ENCODE data around the gene FOSB. TPM values are rescaled to one million over a fixed set of nuclear protein-coding genes. Genes with fewer than 3 reads are reported as not detected.
A peak's percentile ranks its signal among the peaks of the same experiment; 100 is the strongest.

Gene FOSB
- total RNA-seq, 1 experiment from 2014 or later = 1.6 TPM

DNA sequence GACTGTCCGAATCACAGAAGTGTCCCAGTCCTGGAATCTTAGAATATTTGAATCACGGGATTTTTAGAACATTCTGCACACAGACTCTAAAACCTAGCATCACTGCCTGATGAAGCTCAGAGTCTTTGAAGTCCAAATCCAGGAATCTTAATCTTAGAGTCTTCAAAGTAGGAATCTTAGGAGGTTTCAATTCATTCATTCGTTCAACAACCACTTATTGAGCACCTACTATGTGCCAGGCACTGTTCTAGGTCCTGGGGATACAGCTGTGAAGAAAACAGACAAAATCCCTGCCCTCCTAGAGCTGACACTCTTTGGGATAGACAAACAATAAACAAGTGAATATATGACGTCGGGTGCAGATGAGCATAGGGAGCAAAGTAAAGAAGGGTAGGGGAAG is 27.4 kb downstream of the FOSB start:
- no peak for DNase-seq
- Histone ChIP-seq H3K27me3 (ENCODE audit: control insufficient read depth, insufficient read depth, low read length) (peaks cover 28% of the 10 kb centered on the region), H3K36me3 (replicated peaks; ENCODE audit: control insufficient read depth, insufficient read depth, low read length) (no peaks in the 10 kb centered on the region; the same call in none of the 2 replicates), H3K4me3 (ENCODE audit: insufficient read depth, low read depth, low read length) (no peak overlapping the region)

DNA sequence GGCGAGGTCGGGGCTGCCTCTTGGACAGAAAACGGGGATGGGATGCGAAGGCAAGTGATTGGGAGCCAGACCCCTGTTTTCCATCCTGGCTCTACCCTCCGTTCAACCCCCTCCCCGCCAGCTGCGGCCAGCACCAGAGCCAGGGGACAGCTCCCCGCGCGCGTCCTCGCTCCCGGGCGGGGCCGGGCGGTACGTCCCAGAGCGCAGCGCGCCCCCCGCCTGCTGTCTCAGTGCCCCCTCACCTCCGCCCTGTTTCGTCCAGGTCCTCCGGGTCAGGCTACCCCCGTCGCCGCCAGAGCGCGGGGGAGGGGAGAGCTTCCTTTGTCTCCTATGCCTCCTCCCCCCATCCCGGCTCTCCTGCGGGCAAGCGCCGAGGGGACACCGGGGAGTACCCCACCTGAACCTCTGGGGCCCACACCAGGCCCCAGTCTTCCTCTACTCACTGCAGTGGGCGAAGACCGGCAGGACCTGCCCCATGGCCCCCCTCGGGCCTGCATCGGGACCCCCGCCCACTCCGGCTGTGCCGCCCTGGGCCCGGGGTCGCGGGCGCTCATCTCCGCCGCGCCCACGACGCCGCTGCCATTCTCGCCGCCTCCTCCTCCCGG is 28.7 kb downstream of the FOSB start:
- Histone ChIP-seq H3K4me3 (ENCODE audit: insufficient read depth, low read depth, low read length) (peak overlapping the region; percentile 78), H3K27me3 (ENCODE audit: control insufficient read depth, insufficient read depth, low read length) (peaks cover 28% of the 10 kb centered on the region)
- DNase-seq = peak; percentile 95

DNA sequence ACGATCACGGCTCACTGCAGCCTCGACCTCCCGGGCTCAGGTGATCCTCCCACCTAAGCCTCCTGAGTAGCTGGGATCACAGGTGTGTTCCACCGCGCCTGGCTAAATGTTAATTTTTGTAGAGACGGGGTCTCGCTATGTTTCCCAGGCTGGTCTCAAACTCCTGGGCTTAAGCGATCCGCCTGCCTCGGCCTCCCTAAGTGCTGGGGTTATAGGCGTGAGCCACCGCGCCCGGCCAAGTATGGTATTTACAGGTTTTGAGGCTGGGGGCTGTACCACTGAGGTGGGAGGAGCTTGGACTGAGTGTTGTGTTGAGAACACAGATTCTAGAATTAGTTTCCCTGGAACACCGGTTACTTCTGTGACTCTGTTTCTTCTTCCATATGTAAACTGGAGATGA is 30.0 kb downstream of the FOSB start:
- peak; percentile 63 for DNase-seq
- Histone ChIP-seq H3K4me3 (ENCODE audit: insufficient read depth, low read depth, low read length) (no peak overlapping the region; the same call in 1 of the 2 replicates), H3K36me3 (replicated peaks; ENCODE audit: control insufficient read depth, insufficient read depth, low read length) (no peaks in the 10 kb centered on the region; the same call in none of the 2 replicates), H3K27me3 (ENCODE audit: control insufficient read depth, insufficient read depth, low read length) (peaks cover 28% of the 10 kb centered on the region)

More for the DNA sequence above, 28.7 kb downstream of the FOSB start:
- no peaks in the 10 kb centered on the region; the same call in none of the 2 replicates for H3K36me3 ChIP-seq (replicated peaks; ENCODE audit: control insufficient read depth, insufficient read depth, low read length)

DNA sequence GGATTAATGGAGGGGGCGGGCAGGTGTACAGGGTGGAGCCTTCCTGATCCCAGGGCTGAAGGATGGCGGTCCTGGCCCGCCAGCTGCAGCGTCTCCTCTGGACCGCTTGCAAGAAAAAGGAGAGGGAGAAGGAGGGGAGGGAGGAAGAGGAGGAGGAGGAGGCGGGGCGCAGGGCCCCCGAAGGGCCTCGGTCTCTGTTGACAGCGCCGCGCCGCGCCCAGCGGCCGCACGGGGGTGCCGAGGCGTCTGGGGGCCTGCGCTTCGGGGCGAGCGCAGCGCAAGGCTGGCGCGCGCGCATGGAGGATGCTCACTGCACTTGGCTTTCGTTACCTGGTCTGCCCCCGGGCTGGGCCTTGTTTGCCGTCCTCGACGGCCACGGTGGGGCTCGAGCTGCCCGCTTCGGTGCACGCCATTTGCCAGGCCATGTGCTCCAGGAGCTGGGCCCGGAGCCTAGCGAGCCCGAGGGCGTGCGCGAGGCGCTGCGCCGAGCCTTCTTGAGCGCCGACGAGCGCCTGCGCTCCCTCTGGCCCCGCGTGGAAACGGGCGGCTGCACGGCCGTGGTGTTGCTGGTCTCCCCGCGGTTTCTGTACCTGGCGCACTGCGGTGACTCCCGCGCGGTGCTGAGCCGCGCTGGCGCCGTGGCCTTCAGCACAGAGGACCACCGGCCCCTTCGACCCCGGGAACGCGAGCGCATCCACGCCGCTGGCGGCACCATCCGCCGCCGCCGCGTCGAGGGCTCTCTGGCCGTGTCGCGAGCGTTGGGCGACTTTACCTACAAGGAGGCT is 30.8 kb downstream of the FOSB start, which contains the start of gene PPM1N:
PPM1N (plus strand) TSS at position 33 of the 785 bp plus-strand sequence; CDS start at position 63, 30 bp downstream.
- Histone ChIP-seq H3K36me3 (replicated peaks; ENCODE audit: control insufficient read depth, insufficient read depth, low read length) (no peaks in the 10 kb centered on the region; the same call in none of the 2 replicates), H3K4me3 (ENCODE audit: insufficient read depth, low read depth, low read length) (peak within 1 kb of the TSS; percentile 54), H3K27me3 (ENCODE audit: control insufficient read depth, insufficient read depth, low read length) (peaks cover 28% of the 10 kb centered on the region)
- DNase-seq = peak; percentile 89

DNA sequence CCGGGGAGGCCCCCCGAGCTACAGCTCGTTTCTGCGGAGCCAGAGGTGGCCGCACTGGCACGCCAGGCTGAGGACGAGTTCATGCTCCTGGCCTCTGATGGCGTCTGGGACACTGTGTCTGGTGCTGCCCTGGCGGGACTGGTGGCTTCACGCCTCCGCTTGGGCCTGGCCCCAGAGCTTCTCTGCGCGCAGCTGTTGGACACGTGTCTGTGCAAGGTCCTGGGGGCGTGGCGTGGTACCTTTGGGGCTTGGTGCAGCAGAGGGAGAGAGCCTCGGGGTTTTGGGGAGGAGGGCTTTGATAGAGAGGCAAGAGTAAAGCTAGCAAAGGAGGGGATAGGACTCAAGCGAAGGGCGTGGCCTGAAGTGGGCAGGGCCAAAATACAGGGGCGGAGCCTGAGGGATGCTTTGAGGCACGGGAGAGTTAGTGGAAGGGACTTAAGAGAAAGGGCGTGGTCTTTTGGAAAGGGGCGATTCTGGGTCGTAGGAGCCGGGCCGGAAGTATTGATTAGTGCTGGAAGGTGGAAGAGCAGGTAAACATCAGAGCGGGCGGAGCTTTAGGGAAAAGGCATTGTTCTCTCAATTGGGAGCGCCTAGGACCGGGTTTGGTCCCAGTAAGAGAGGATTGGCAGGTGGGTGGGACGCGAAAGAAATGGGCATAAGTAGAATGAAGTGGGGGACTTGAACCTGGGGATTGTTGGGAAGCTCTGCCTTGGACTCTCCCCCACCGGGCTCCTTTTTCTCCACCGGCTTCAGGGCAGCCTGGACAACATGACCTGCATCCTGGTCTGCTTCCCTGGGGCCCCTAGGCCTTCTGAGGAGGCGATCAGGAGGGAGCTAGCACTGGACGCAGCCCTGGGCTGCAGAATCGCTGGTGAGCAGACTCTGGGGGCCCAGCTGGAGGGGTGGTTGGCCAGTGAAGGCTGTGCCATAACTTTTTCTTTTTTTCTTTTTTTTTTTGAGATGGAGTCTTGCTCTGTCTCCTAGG is 31.7 kb downstream of the FOSB start:
- peak; percentile 91 for DNase-seq

DNA sequence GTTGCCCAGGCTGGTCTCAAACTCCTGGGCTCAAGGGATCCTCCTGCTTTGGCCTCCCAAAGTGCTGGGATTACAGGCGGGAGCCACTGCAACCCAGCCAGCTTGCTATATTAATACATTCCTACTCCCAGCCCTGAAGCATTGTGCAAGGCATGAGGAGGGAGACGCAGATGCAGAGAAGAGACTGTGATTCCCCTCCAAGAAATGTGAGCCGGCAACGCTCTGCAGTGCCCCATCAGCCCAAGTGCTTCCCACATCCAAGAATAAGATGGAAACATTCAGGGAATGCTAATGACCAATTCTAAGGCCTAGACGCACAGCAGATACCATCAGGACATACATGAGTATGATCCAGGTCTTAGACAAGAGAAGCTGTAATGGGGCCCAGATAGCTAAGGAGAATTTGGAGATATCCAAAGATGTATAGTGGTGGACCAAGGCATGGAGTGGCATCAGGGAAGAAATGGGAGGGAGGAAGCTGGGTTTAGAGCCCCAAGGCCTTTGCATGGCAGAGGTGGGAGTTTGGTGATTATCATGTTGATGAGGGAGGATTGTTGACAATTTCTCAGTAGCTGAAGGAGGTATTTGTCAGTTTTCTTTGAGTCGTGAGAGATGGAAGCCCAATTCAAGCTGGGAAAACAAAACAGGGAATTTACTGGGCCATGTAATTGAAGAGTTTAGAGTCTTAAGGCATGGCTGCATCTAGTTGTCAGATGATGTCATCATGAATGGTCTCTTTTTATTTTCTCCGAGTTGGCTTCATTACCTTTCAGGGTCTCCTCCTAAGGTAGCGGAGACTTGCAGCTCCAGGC is 33.3 kb downstream of the FOSB start:
- no peaks in the 10 kb centered on the region for H3K36me3 ChIP-seq (replicated peaks; ENCODE audit: control insufficient read depth, insufficient read depth, low read length)
- no peak overlapping the region for H3K4me3 ChIP-seq (ENCODE audit: insufficient read depth, low read depth, low read length)
- no peak for DNase-seq

More for the DNA sequence above, 31.7 kb downstream of the FOSB start:
- H3K36me3 ChIP-seq (replicated peaks; ENCODE audit: control insufficient read depth, insufficient read depth, low read length) = no peaks in the 10 kb centered on the region
- H3K27me3 ChIP-seq (ENCODE audit: control insufficient read depth, insufficient read depth, low read length) = peaks cover 28% of the 10 kb centered on the region
- peak overlapping the region; percentile 54 for H3K4me3 ChIP-seq (ENCODE audit: insufficient read depth, low read depth, low read length)

DNA sequence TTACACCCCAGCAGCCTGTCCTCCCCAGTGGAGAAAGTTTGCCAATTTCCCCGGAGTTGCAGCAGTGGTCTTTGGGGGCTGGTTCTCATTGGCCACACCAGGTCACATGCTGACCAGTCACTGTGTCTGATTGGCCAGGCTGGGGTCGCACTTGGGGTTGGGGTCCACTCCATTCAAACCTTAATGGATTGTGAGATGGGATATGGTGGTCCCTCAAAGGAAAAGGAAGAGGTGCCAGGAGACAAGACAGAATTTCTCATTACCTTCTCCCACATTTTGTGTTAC is 33.9 kb downstream of the FOSB start:
- no peaks in the 10 kb centered on the region for H3K36me3 ChIP-seq (replicated peaks; ENCODE audit: control insufficient read depth, insufficient read depth, low read length)
- no peak for DNase-seq
- peaks cover 23% of the 10 kb centered on the region for H3K27me3 ChIP-seq (ENCODE audit: control insufficient read depth, insufficient read depth, low read length)
- no peak overlapping the region for H3K4me3 ChIP-seq (ENCODE audit: insufficient read depth, low read depth, low read length)

More for the DNA sequence above, 33.3 kb downstream of the FOSB start:
- peaks cover 24% of the 10 kb centered on the region for H3K27me3 ChIP-seq (ENCODE audit: control insufficient read depth, insufficient read depth, low read length)

DNA sequence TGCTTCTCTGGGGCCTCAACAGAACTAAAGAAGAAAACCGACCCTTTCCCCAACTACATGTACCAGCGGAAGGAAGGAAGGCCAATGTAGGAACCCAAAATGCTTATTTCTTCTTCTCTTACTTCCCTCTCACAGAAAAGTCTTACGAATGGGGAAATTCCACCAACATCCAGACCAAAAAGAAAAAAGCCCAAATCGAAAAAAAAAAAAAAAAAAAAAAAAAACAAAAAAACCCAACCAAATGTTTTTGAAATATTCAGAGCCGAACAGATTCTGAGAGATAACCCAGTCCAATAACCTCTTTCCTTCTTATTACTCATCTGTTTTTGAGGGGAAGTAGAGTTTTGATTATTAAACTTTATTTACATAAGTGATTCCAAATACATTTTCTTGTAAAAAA is 34.3 kb downstream of the FOSB start:
- no peak overlapping the region for H3K4me3 ChIP-seq (ENCODE audit: insufficient read depth, low read depth, low read length)
- DNase-seq = no peak
- peaks cover 23% of the 10 kb centered on the region for H3K27me3 ChIP-seq (ENCODE audit: control insufficient read depth, insufficient read depth, low read length)
- no peaks in the 10 kb centered on the region for H3K36me3 ChIP-seq (replicated peaks; ENCODE audit: control insufficient read depth, insufficient read depth, low read length)

DNA sequence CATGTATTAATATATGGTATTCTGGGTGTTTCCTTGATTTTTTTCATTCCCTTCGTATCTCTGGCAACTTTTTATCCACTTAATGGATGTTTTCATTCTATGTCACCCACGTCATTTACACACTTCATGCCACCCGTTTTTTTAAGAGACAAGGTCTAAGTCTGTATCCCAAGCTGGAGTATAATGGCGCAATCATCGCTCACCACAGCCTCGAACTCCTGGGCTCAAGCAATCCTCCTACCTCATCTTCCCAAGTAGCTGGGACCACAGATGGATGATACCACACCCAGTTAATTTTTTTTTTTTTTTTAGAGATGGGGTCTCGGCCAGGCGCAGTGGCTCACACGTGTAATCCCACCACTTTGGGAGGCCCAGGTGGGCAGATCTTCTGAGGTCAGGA is 36.1 kb downstream of the FOSB start:
- H3K4me3 ChIP-seq (ENCODE audit: insufficient read depth, low read depth, low read length) = no peak overlapping the region
- peaks cover 7% of the 10 kb centered on the region for H3K27me3 ChIP-seq (ENCODE audit: control insufficient read depth, insufficient read depth, low read length)
- no peaks in the 10 kb centered on the region for H3K36me3 ChIP-seq (replicated peaks; ENCODE audit: control insufficient read depth, insufficient read depth, low read length)
- no peak for DNase-seq

DNA sequence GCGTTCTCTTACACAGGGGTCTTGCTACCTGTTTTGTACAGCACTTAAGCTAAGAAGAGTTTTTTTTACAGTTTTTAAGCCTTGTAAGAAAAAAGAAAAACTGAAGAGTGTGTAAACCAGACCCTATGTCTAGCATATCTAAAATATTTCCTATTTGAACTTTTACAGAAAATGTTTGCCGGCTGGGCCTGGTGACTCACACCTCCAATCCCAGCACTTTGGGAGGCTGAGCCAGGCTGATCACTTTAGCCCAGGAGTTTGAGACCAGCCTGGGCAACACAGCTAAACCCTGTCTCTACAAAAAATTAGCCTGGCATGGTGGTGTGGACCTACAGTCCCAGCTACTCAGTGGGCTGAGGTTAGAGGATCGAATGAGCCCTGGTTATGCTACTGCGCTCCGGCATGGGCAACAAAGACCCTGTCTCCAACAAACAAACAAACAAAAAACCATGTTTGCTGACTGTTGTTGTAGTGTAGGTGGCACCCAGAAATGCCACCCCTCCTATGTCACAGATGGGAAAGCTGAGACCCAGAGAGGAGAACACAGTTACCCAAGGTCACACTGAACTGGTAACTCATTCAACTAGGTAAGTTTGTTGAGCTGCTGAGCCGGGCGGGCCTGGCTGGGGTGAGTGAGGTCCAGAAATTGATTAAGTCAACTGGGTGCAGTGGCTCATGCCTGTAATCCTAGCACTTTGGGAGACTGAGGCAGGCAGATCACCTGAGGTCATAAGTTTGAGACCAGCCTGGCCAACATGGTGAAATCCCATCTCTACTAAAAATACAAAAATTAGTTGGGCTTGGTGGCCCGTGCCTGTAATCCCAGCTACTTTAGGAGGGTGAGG is 37.6 kb downstream of the FOSB start:
- no peaks in the 10 kb centered on the region for H3K36me3 ChIP-seq (replicated peaks; ENCODE audit: control insufficient read depth, insufficient read depth, low read length)
- no peak for DNase-seq
- no peak overlapping the region for H3K4me3 ChIP-seq (ENCODE audit: insufficient read depth, low read depth, low read length)
- H3K27me3 ChIP-seq (ENCODE audit: control insufficient read depth, insufficient read depth, low read length) = no peaks in the 10 kb centered on the region; the same call in 1 of the 2 replicates

DNA sequence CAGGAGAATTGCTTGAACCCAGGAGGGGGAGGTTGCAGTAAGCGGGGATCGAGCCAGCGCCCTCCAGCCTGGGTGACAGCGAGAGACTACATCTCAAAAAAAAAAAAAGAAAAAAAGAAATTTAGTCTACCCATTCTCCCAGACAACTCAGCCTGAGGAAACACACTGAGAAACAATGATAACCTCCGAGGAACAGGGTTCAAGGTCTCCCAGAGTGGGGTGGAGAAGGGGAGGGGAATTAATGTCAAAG is 38.1 kb downstream of the FOSB start:
- Histone ChIP-seq H3K27me3 (ENCODE audit: control insufficient read depth, insufficient read depth, low read length) (no peaks in the 10 kb centered on the region; the same call in 1 of the 2 replicates), H3K4me3 (ENCODE audit: insufficient read depth, low read depth, low read length) (peak overlapping the region; percentile 90; the same call in 1 of the 2 replicates), H3K36me3 (replicated peaks; ENCODE audit: control insufficient read depth, insufficient read depth, low read length) (no peaks in the 10 kb centered on the region)
- no peak for DNase-seq

DNA sequence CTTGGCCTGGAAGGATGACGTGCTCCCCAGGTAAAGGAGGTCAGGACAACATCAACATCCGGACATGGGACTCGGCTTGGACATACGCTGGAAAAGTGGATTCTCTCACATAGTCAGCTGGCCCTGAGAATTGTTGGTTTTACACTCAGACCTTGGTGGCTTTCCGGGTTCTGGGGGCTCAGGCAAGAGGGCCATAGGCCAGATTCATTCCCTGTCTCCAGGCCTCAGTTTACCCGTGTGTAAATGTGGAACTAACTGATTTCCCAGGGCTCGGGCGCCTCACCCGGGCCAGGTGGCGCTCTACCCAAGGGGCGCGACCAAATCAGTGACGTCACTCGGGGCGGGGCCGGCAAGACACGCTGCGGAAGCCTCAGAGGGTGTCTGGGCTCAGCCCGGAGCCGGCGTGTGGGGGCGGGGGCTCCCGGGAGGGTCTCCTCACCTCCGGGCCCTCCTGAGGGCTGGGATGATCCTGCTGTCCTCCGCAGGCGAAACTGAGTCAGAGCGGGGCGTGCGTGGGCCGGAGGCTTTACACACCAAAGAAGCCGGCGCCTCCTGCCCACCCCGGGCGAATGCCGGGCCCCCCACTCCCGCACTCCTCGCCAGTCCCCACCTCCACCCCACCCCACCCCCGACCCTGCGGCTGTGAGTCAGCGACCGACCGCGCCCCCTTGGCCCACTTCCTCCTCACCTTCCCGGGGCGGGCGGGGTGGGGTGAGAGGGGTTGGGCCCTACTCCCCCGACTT is 38.6 kb downstream of the FOSB start:
- peak overlapping the region; percentile 90 for H3K4me3 ChIP-seq (ENCODE audit: insufficient read depth, low read depth, low read length)
- H3K36me3 ChIP-seq (replicated peaks; ENCODE audit: control insufficient read depth, insufficient read depth, low read length) = no peaks in the 10 kb centered on the region
- DNase-seq = peak; percentile 96

More for the DNA sequence above, 38.6 kb downstream of the FOSB start:
- no peaks in the 10 kb centered on the region for H3K27me3 ChIP-seq (ENCODE audit: control insufficient read depth, insufficient read depth, low read length)

All from H7 (cell line).